ENCODE measurements around the gene SP140. TPM values are rescaled to one million over a fixed set of nuclear protein-coding genes. Genes with fewer than 3 reads are reported as not detected.
"Not testable (repeated sequence)": the region's sequence is repeated elsewhere in the genome, so short reads cannot be mapped to it uniquely, and the experiment has no call there.

Gene SP140
- polyA plus RNA-seq, 2 donors: 0.28 to 0.71 TPM

GRCh38 chr2:230307485-230307884, 81.9 kb downstream of the SP140 start:
- Histone ChIP-seq H3K36me3 (ENCODE audit: control insufficient read depth in 2 of 2, insufficient read depth in 2 of 2, low read length in 1 of 2) (no peaks in the 10 kb centered on the region), H3K27ac (ENCODE audit: low read depth in 2 of 2, low read length in 1 of 2) (no peak overlapping the region), H3K27me3 (ENCODE audit: control insufficient read depth in 1 of 2, insufficient read depth in 2 of 2, low read length in 2 of 2) (no peaks in the 10 kb centered on the region), H3K4me3 (ENCODE audit: low read depth in 1 of 2, low read length in 2 of 2) (no peak overlapping the region), H3K4me1 (ENCODE audit: control insufficient read depth in 2 of 2, insufficient read depth in 2 of 2, low read length in 1 of 2) (no peaks in the 10 kb centered on the region), H3K9me3 (ENCODE audit: control insufficient read depth in 2 of 2, insufficient read depth in 1 of 2, low read depth in 1 of 2, low read length in 1 of 2) (peaks cover 0 to 5% of the 10 kb centered on the region in 2 donors)
- 89 to 95% methylated on average over 2 of the region's 2 CpGs for WGBS, 2 donors

GRCh38 chr2:230308402-230309000, 83.0 kb downstream of the SP140 start:
- Histone ChIP-seq H3K4me1 (ENCODE audit: control insufficient read depth in 2 of 2, insufficient read depth in 2 of 2, low read length in 1 of 2) (no peaks in the 10 kb centered on the region), H3K27me3 (ENCODE audit: control insufficient read depth in 1 of 2, insufficient read depth in 2 of 2, low read length in 2 of 2) (no peaks in the 10 kb centered on the region), H3K27ac (ENCODE audit: low read depth in 2 of 2, low read length in 1 of 2) (no peak overlapping the region), H3K36me3 (ENCODE audit: control insufficient read depth in 2 of 2, insufficient read depth in 2 of 2, low read length in 1 of 2) (no peaks in the 10 kb centered on the region), H3K4me3 (ENCODE audit: low read depth in 1 of 2, low read length in 2 of 2) (no peak overlapping the region), H3K9me3 (ENCODE audit: control insufficient read depth in 2 of 2, insufficient read depth in 1 of 2, low read depth in 1 of 2, low read length in 1 of 2) (peaks cover 0 to 5% of the 10 kb centered on the region in 2 donors)
- WGBS, 2 donors: 90 to 92% methylated on average over 12 of the region's 12 CpGs

GRCh38 chr2:230310792-230311191, 85.3 kb downstream of the SP140 start:
- not testable (repeated sequence) for H3K27ac ChIP-seq (ENCODE audit: low read depth in 2 of 2, low read length in 1 of 2)

GRCh38 chr2:230311634-230312033, 86.1 kb downstream of the SP140 start:
- H3K36me3 ChIP-seq (ENCODE audit: control insufficient read depth in 2 of 2, insufficient read depth in 2 of 2, low read length in 1 of 2); H3K4me3 ChIP-seq (ENCODE audit: low read depth in 1 of 2, low read length in 2 of 2); H3K4me1 ChIP-seq (ENCODE audit: control insufficient read depth in 2 of 2, insufficient read depth in 2 of 2, low read length in 1 of 2); H3K27me3 ChIP-seq (ENCODE audit: control insufficient read depth in 1 of 2, insufficient read depth in 2 of 2, low read length in 2 of 2); H3K9me3 ChIP-seq (ENCODE audit: control insufficient read depth in 2 of 2, insufficient read depth in 1 of 2, low read depth in 1 of 2, low read length in 1 of 2); H3K27ac ChIP-seq (ENCODE audit: low read depth in 2 of 2, low read length in 1 of 2): not testable (repeated sequence)
- WGBS, 2 donors: 53 to 63% methylated on average over 1 of the region's 1 CpG

More at GRCh38 chr2:230310792-230311191, 85.3 kb downstream of the SP140 start:
- not testable (repeated sequence) for H3K4me1 ChIP-seq (ENCODE audit: control insufficient read depth in 2 of 2, insufficient read depth in 2 of 2, low read length in 1 of 2); H3K4me3 ChIP-seq (ENCODE audit: low read depth in 1 of 2, low read length in 2 of 2); H3K9me3 ChIP-seq (ENCODE audit: control insufficient read depth in 2 of 2, insufficient read depth in 1 of 2, low read depth in 1 of 2, low read length in 1 of 2); H3K36me3 ChIP-seq (ENCODE audit: control insufficient read depth in 2 of 2, insufficient read depth in 2 of 2, low read length in 1 of 2); H3K27me3 ChIP-seq (ENCODE audit: control insufficient read depth in 1 of 2, insufficient read depth in 2 of 2, low read length in 2 of 2)
- 73 to 78% methylated on average over 1 of the region's 5 CpGs for WGBS, 2 donors

- Histone ChIP-seq H3K9me3 (ENCODE audit: control insufficient read depth in 2 of 2, insufficient read depth in 1 of 2, low read depth in 1 of 2, low read length in 1 of 2) (no peaks in the 10 kb centered on the region), H3K36me3 (ENCODE audit: control insufficient read depth in 2 of 2, insufficient read depth in 2 of 2, low read length in 1 of 2) (no peaks in the 10 kb centered on the region), H3K4me3 (ENCODE audit: low read depth in 1 of 2, low read length in 2 of 2) (no peak overlapping the region), H3K4me1 (ENCODE audit: control insufficient read depth in 2 of 2, insufficient read depth in 2 of 2, low read length in 1 of 2) (no peaks in the 10 kb centered on the region), H3K27me3 (ENCODE audit: control insufficient read depth in 1 of 2, insufficient read depth in 2 of 2, low read length in 2 of 2) (no peaks in the 10 kb centered on the region), H3K27ac (ENCODE audit: low read depth in 2 of 2, low read length in 1 of 2) (no peak overlapping the region)
- 81 to 91% methylated on average over 2 of the region's 2 CpGs for whole genome bisulfite sequencing, 2 donors
These were observed 87.1 kb downstream of the SP140 start for GRCh38 chr2:230312638-230313037.

GRCh38 chr2:230317366-230317765, 91.8 kb downstream of the SP140 start:
- no peaks in the 10 kb centered on the region for H3K27me3 ChIP-seq (ENCODE audit: control insufficient read depth in 1 of 2, insufficient read depth in 2 of 2, low read length in 2 of 2)
- H3K4me3 ChIP-seq (ENCODE audit: low read depth in 1 of 2, low read length in 2 of 2): no peak overlapping the region
- no peaks in the 10 kb centered on the region for H3K9me3 ChIP-seq (ENCODE audit: control insufficient read depth in 2 of 2, insufficient read depth in 1 of 2, low read depth in 1 of 2, low read length in 1 of 2)
- no peaks in the 10 kb centered on the region for H3K36me3 ChIP-seq (ENCODE audit: control insufficient read depth in 2 of 2, insufficient read depth in 2 of 2, low read length in 1 of 2)
- 91 to 95% methylated on average over 3 of the region's 3 CpGs for WGBS, 2 donors
- no peak overlapping the region for H3K27ac ChIP-seq (ENCODE audit: low read depth in 2 of 2, low read length in 1 of 2)
- no peaks in the 10 kb centered on the region for H3K4me1 ChIP-seq (ENCODE audit: control insufficient read depth in 2 of 2, insufficient read depth in 2 of 2, low read length in 1 of 2)

DNA sequence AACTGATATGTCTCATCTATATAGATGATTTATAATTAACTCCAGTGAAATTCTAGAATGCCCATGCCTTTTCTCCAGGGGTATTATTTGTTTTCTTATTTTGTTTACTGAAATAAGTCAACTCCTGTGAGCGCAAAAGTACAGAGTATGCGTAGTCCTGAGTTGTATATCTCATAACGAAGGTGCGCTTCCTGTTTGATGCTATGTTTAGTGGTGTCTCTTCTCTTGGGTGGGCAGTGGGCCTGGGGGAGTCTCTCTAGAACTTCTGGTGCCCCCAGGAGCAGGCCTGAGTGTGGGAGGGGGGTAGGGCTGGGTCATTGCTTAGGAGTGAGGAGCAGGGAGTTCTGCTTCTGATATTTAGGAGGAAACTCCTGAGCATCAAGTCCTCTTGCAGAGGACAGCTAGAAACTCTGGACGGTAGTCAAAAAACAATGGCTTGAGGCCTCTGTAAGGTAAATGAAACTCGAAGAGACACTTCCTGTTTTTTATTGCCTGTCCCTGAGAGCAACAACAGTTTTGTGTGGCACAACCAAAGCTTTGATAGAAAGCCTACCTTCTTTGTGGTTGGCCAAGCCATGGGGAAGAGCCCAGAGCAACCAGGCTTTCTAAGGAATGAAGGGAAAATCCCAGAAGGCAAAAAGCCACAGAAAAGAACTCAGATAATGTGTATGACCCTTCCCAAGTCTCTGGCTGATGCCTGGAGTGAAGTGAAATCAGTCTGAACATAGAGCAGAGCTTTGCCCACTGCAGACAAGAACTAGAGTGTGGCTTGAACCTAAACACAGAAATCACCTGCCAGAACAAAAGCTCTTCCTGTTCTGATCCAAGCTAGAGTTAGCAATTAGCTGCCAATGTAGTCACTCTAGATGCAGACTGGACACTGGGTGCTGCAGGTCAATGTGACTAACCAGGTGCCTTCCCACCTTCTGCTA, 92.9 kb downstream of the SP140 start:
- H3K27ac ChIP-seq (ENCODE audit: low read depth in 2 of 2, low read length in 1 of 2): no peak overlapping the region
- 68 to 72% methylated on average over 6 of the region's 6 CpGs for WGBS, 2 donors
- no peaks in the 10 kb centered on the region for H3K4me1 ChIP-seq (ENCODE audit: control insufficient read depth in 2 of 2, insufficient read depth in 2 of 2, low read length in 1 of 2)
- H3K4me3 ChIP-seq (ENCODE audit: low read depth in 1 of 2, low read length in 2 of 2): no peak overlapping the region
- H3K36me3 ChIP-seq (ENCODE audit: control insufficient read depth in 2 of 2, insufficient read depth in 2 of 2, low read length in 1 of 2): no peaks in the 10 kb centered on the region
- H3K9me3 ChIP-seq (ENCODE audit: control insufficient read depth in 2 of 2, insufficient read depth in 1 of 2, low read depth in 1 of 2, low read length in 1 of 2): peaks cover 0 to 4% of the 10 kb centered on the region in 2 donors
- H3K27me3 ChIP-seq (ENCODE audit: control insufficient read depth in 1 of 2, insufficient read depth in 2 of 2, low read length in 2 of 2): no peaks in the 10 kb centered on the region

GRCh38 chr2:230319211-230319862, 93.8 kb downstream of the SP140 start:
- Histone ChIP-seq H3K9me3 (ENCODE audit: control insufficient read depth in 2 of 2, insufficient read depth in 1 of 2, low read depth in 1 of 2, low read length in 1 of 2) (peaks cover 0 to 6% of the 10 kb centered on the region in 2 donors), H3K4me3 (ENCODE audit: low read depth in 1 of 2, low read length in 2 of 2) (no peak overlapping the region), H3K4me1 (ENCODE audit: control insufficient read depth in 2 of 2, insufficient read depth in 2 of 2, low read length in 1 of 2) (no peaks in the 10 kb centered on the region), H3K36me3 (ENCODE audit: control insufficient read depth in 2 of 2, insufficient read depth in 2 of 2, low read length in 1 of 2) (no peaks in the 10 kb centered on the region), H3K27me3 (ENCODE audit: control insufficient read depth in 1 of 2, insufficient read depth in 2 of 2, low read length in 2 of 2) (no peaks in the 10 kb centered on the region), H3K27ac (ENCODE audit: low read depth in 2 of 2, low read length in 1 of 2) (no peak overlapping the region)
- 68 to 70% methylated on average over 5 of the region's 5 CpGs for WGBS, 2 donors

GRCh38 chr2:230321031-230321430, 95.5 kb downstream of the SP140 start:
- no peaks in the 10 kb centered on the region for H3K36me3 ChIP-seq (ENCODE audit: control insufficient read depth in 2 of 2, insufficient read depth in 2 of 2, low read length in 1 of 2)
- H3K4me1 ChIP-seq (ENCODE audit: control insufficient read depth in 2 of 2, insufficient read depth in 2 of 2, low read length in 1 of 2): no peaks in the 10 kb centered on the region
- no peak overlapping the region for H3K27ac ChIP-seq (ENCODE audit: low read depth in 2 of 2, low read length in 1 of 2)
- no peak overlapping the region for H3K4me3 ChIP-seq (ENCODE audit: low read depth in 1 of 2, low read length in 2 of 2)
- H3K9me3 ChIP-seq (ENCODE audit: control insufficient read depth in 2 of 2, insufficient read depth in 1 of 2, low read depth in 1 of 2, low read length in 1 of 2): peaks cover 0 to 6% of the 10 kb centered on the region in 2 donors
- WGBS, 2 donors: 90 to 97% methylated on average over 2 of the region's 2 CpGs
- no peaks in the 10 kb centered on the region for H3K27me3 ChIP-seq (ENCODE audit: control insufficient read depth in 1 of 2, insufficient read depth in 2 of 2, low read length in 2 of 2)

All from esophagus (tissue), 2 donors.